ENCODE data around the gene LRRC27.

Gene LRRC27

DNA sequence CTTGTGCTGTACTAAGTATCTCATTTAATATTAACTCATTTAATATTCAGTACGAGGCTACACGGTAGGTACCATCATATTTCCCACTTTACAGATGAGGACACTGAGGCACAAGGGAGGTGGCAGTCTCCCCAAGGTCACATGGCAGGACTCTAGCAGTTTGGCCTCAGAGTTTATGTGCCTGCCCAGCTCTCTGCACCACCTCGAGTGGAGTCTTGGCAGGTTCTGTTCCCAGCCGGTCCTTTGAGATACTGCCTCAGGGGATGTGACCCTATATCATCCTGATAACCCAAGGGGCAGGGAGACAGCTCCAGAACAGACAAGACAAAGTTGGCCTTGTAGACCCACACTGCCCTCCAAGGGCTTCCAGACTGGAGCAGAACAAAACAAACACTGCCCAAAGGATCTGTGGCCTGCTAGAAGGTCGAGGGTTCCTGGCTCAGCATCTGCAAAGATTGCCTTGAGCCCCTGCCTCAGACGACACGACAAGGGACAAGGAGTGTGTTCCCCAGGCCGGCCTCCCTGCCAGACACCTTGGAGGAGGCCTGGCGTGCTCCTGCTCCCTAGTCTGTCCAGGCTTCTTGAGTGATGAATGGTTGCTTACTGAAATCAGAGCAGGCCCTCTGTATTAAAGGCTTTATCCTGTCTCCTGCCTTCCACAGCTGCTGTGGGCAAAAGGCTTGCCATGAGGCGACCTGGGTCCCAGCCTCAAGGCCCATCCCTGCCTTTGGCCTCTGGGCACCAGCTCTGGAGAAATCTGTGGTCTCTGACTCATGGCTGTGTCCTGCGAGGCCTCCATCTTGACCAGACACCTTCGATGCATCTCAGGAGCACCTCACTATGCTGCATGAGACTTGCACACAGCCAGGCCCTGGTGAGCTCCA lies 61.1 kb downstream of the LRRC27 start:
- DNase-seq: no peak

GRCh38 chr10:132393695-132394181 lies 61.7 kb downstream of the LRRC27 start:
- no peak for DNase-seq

DNA sequence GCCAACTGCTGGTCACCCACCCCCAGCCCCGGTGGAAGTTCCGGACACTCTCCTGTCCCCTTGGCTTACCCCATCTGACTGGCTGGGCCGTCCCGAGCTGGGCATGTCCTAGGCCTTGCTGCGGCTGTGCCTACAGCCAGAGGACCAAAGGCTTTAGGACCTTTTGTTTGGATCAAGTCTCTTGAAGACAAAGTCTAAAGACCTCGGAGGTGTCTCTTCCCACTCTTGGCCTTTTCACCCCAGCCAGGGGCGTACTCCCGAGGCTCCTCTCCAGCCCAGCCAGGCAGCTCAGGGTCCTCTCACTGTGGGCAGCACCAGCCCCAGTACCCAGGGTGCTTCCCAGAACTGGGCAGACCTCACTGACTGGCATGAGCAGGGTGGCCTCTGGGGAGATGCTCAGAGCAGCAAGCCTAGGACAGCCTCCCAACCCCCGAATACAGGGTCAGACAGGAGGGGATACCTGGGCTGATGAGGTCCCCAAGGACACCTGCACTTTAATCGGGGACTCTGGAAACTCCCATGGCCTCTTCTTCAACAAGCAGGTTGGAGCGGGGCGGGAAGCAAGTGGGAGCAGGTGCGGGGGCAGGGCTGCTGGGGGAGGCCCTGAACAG lies 62.3 kb downstream of the LRRC27 start:
- no peak for DNase-seq

- DNase-seq: no peak
Measured at GRCh38 chr10:132394936-132395703, 63.1 kb downstream of the LRRC27 start.

DNA sequence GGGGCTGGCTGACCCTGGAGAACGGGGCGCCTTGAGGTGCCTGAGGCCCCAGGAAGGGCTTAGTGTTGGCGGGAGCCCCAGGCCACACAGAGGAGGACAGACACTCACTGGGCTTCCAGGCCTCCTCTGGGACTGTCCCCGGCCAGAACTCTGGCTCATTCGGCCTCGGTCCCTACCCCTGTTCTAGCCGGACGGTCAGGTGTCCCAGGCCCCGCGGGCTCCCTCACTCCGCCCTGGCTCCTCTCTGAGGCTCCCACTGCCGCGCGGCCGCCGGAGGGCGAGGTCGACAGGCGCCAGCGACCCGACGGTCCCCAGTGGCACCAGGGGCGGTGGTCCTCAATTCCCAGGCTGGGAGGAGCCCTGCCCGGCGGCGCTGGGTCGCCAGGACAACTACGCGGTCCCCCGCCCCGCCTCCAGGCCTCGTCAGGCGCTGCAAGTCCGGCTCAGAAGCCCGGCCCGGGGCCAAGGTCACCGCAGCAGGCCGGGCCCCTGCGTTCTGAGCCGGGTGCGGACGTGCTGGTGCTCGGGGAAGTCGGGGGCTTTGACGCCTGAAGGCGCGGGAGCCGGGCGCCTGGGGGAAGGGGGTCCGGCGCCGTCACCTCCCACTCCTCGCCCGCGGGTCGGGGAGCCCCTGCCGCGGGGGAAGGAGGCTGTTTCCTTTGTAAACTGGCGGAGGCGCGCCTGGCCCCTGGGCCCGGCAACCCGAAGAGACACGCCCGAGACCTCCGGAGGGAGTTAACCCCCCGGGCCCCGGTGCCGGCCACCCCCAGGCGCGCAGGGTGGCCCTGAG lies 63.9 kb downstream of the LRRC27 start:
- DNase-seq: no peak

DNA sequence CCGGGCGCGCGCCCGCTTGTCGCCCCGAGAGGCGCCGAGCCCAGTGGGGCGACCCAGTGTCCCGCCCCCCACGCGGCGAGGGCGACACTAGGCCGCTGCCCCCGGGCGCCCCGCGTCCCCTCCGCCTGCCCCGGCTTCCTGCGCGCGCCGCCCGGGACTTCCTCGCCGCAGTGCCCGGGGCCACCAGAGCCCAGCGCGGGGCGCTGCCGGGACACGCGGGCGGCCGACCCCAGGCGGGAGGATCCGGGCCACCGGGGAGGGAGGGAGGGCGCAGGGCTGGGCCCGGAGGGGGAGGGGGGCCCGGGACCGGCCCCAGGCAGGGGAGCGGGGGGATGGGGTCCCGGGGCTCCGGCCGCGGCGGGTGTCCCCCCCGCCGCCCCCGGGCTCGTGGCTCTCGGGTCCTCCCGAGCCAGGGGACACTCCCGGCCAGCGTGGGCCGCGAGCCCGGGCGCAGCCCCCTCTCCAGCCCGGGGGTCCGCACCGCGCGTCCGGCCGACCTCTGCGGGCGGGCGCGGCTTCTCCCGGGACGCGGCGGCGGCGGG lies 64.6 kb downstream of the LRRC27 start:
- peak; percentile 42 for DNase-seq

- DNase-seq: peak; percentile 62
Measured at GRCh38 chr10:132397036-132397541, 65.1 kb downstream of the LRRC27 start, which contains the start of gene PWWP2B. PWWP2B (plus strand) TSS chr10:132397200; CDS start chr10:132397227, 27 bp downstream.

GRCh38 chr10:132397671-132398565 lies 65.9 kb downstream of the LRRC27 start:
- no peak for DNase-seq

- DNase-seq: no peak
Measured at GRCh38 chr10:132398566-132398991, 66.6 kb downstream of the LRRC27 start.

- no peak for DNase-seq
Measured at GRCh38 chr10:132399117-132400035, 67.4 kb downstream of the LRRC27 start.

- no peak for DNase-seq
Measured at GRCh38 chr10:132400041-132400546, 68.1 kb downstream of the LRRC27 start.

DNA sequence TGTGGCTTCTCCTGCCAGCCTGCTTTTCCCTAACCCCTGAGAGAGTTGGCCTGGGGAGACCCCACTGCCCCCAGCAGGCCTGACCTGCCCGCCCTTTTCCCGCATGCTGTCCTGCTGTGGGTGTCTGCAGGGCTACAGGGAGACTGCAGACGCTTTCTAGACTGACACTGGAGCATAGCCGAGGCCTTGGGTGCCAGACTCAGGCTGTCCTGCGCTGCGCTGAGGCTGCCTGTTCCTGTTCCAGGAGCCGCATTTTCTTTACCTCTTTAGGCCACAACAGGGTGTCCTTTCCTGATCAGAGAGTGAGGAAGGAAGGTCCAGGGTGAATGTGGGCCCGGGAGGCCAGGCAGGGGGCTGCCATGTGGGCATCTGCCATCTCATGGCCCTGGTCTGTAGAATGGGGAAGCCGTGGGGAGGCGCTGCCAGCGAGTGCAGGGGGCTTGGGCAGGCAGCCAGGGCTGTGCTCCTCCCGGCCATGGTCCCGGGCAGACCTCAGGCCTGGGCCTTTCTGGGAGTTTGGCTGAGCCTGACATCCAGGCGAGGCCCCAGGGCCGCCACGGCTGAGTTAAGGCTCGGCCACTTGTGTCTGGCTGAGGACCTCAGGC lies 68.7 kb downstream of the LRRC27 start:
- no peak for DNase-seq

DNA sequence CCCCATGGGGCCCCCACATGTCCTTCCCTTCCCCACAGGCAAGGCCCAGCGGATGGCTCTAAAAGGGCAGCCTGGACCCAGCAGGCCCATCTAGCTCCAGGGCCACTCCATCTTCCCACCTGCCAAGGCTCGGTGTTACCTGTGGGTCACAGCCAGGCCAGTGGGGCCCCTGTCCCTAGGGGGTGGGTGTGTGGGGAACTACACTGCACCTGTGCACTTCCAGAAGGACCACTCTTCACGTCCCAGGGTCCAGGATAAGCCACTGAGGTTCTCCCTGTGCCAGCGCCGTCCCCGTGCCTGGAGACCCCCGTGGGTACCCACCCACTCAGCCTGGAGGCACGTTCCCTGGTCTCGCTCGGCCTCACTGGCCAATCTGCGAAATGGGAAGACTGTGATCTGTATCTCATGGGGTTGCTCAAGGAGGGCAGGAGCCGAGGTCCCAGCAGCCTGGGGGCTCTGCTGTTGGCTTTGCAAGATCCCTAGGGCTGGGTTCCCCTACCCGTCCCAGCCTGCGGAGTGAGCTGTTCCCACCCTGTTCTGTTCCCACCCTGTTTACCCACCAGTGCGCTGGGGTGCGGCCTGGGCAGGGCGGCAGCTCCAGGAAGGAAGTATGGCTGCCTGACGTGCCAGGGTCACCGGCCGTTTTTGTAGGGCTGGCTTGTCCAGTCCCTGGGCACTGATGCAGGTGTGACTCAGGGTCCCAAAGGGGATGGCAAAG lies 69.6 kb downstream of the LRRC27 start:
- no peak for DNase-seq

DNA sequence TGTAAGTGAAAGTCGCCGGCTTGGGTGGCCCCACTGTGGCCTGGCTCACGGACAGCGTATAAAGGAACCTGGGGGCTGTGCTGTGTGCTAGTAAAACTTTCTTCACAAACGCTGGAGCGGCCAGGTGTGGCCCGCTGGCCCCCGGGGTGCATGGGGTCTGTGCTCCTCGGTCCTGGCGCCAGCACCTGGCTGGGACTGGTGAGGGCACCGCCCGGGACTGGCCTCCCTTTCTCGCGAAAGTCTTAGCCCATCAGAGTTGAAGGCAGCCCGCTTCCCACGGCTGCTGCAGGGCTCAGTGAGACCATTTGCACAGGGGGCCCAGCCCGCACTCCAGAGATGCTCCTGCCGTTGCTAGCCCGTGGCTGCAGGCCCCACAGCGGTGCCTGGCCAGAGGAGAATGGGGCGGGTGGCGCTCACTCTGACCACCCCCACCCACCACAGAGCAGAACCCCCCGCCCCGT lies 70.8 kb downstream of the LRRC27 start:
- no peak for DNase-seq

DNA sequence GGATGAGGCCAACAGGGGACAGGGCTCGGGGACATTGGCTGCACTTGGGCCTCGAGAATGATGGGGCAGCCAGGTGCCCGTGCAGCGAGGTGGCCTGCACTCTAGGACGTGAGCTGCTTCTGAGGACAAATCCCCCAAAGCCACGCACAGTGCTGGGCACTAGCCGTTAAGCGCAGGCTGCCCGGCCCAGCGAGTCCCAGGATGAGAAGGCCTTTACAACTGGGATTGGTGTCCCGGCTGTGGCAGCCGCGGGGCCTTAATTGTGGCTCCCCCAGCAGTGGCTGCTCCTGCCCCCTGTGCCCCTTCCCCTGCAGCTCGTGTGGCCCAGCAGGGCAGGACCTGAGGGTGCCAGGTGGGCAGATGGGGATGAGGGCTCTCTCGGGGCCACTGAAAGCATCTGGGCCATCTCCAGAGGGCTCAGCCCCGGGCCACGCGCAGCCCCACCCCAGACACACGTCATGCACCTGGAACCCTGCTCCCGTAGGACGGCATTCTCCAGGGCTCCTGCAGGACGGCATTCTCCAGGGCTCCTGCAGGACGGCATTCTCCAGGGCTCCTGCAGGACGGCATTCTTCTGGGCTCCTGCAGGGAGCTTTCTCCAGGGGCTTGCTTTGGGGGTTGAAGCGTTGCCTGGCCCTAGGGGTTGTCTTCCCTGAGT lies 71.6 kb downstream of the LRRC27 start:
- no peak for DNase-seq

DNA sequence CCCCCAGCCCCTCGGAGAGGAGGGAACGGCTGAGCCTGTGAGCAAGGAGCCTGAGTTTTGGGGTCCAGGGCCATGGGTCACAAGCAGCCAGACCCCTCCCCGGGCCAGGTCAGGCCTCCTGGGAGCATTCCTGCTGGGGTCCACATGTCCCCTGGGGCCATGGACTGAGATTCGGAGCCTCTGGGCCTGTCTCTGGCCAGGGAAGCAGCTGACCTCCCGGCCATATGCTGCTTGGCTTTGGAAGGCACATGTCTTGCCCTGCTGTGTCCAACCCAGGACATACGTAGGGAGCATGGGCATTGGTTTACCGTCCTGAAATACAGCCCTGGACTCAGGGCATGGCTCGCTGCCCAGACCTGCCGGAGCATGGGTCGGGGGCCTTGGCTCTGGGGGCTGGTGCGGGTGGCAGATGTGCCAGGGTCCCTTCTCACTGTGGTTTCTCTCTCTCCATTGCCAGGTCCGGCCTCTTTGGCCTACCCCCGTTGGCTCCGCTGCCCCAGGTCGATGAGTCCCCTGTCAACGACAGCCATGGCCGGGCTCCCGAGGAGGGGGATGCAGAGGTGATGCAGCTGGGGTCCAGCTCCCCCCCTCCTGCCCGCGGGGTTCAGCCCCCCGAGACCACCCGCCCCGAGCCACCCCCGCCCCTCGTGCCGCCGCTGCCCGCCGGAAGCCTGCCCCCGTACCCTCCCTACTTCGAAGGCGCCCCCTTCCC lies 72.3 kb downstream of the LRRC27 start:
- DNase-seq: no peak

DNA sequence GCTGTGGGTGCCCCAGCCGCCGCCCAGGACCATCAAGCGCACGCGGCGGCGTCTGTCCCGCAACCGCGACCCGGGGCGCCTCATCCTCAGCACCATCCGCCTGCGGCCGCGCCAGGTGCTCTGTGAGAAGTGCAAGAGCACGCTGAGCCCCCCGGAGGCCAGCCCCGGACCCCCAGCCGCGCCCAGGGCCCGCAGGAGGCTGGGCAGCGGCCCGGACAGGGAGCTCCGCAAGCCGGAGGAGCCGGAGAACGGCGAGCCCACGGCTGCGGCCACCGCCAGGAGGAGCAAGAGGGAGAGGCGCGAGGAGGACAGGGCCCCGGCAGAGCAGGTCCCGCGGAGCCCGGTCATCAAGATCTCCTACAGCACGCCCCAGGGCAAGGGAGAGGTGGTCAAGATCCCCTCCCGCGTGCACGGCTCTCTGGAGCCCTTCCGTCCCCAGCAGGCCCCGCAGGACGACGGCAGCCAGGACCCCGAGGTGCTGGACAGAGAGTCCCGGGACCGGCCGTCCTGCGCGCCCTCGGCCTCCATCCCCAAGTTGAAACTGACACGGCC lies 73.0 kb downstream of the LRRC27 start:
- DNase-seq: no peak
